ENCODE results near the gene STX18. TPM values are rescaled to one million over a fixed set of nuclear protein-coding genes. Genes with fewer than 3 reads are reported as not detected.
"Not testable (repeated sequence)": the region's sequence is repeated elsewhere in the genome, so short reads cannot be mapped to it uniquely, and the experiment has no call there.

The STX18 gene
- total RNA-seq, 1 experiment from 2014 or later, result 36.5 TPM

- POLR2A ChIA-PET, result no interaction called here
- no peak for DNase-seq
- BruUV-seq (replicated peaks), result no TSS peak
- CTCF ChIA-PET, result no interaction called here
- no peak overlapping the region for H3K27ac Mint-ChIP-seq (ENCODE audit: unreplicated experiment)
- no peaks in the 10 kb centered on the region for H3K27me3 Mint-ChIP-seq (ENCODE audit: insufficient read depth, unreplicated experiment)
- Histone ChIP-seq H3K4me3 (ENCODE audit: low read depth, low read length) (no peak overlapping the region), H3K9me3 (no peaks in the 10 kb centered on the region), H3K36me3 (ENCODE audit: control insufficient read depth, insufficient read depth, low read length) (no peaks in the 10 kb centered on the region), H3K27me3 (replicated peaks; ENCODE audit: control insufficient read depth, insufficient read depth, low read length) (no peaks in the 10 kb centered on the region), H3K4me1 (peaks cover 6% of the 10 kb centered on the region)
- H3K36me3 Mint-ChIP-seq (ENCODE audit: insufficient read depth, unreplicated experiment), result peaks cover 10% of the 10 kb centered on the region
- no peak overlapping the region for H3K4me3 Mint-ChIP-seq (ENCODE audit: unreplicated experiment)
- no peak for TF ChIP-seq CTCF (IDR thresholded peaks at IDR 0.05; ENCODE audit: insufficient read depth in 1 of 2, low read depth in 1 of 2, low read length in 1 of 2, severe bottlenecking in 1 of 2, unreplicated experiment in 1 of 2)
- H3K4me1 Mint-ChIP-seq (ENCODE audit: low read depth, unreplicated experiment), result peaks cover 16% of the 10 kb centered on the region
- H3K9me3 Mint-ChIP-seq (ENCODE audit: unreplicated experiment), result peaks cover 11% of the 10 kb centered on the region
- intact Hi-C loops (cut with micrococcal nuclease; ENCODE audit: unreplicated experiment), result no loop called here
Observed at GRCh38 chr4:4572821-4573220, 31.0 kb upstream of the STX18 start.

GRCh38 chr4:4569861-4570260, 28.0 kb upstream of the STX18 start:
- intact Hi-C loops (cut with micrococcal nuclease; ENCODE audit: unreplicated experiment); H3K4me1 ChIP-seq; H3K27ac Mint-ChIP-seq (ENCODE audit: unreplicated experiment); H3K4me3 ChIP-seq (ENCODE audit: low read depth, low read length); CTCF ChIA-PET; BruUV-seq (replicated peaks); H3K27me3 Mint-ChIP-seq (ENCODE audit: insufficient read depth, unreplicated experiment); H3K27me3 ChIP-seq (replicated peaks; ENCODE audit: control insufficient read depth, insufficient read depth, low read length); H3K9me3 ChIP-seq; H3K4me1 Mint-ChIP-seq (ENCODE audit: low read depth, unreplicated experiment); H3K36me3 Mint-ChIP-seq (ENCODE audit: insufficient read depth, unreplicated experiment); DNase-seq; H3K36me3 ChIP-seq (ENCODE audit: control insufficient read depth, insufficient read depth, low read length); H3K4me3 Mint-ChIP-seq (ENCODE audit: unreplicated experiment); POLR2A ChIA-PET: not testable (repeated sequence)
- H3K9me3 Mint-ChIP-seq (ENCODE audit: unreplicated experiment), result peaks cover 11% of the 10 kb centered on the region

- Histone ChIP-seq H3K4me3 (ENCODE audit: low read depth, low read length) (no peak overlapping the region), H3K27me3 (replicated peaks; ENCODE audit: control insufficient read depth, insufficient read depth, low read length) (no peaks in the 10 kb centered on the region), H3K9me3 (no peaks in the 10 kb centered on the region), H3K4me1 (no peaks in the 10 kb centered on the region), H3K36me3 (ENCODE audit: control insufficient read depth, insufficient read depth, low read length) (no peaks in the 10 kb centered on the region)
- intact Hi-C loops (cut with micrococcal nuclease; ENCODE audit: unreplicated experiment), result no loop called here
- TF ChIP-seq CTCF (IDR thresholded peaks at IDR 0.05; ENCODE audit: insufficient read depth in 1 of 2, low read depth in 1 of 2, low read length in 1 of 2, severe bottlenecking in 1 of 2, unreplicated experiment in 1 of 2), result no peak
- Mint-ChIP-seq H3K27ac (ENCODE audit: unreplicated experiment) (no peak overlapping the region), H3K4me1 (ENCODE audit: low read depth, unreplicated experiment) (peaks cover under 1% of the 10 kb centered on the region), H3K9me3 (ENCODE audit: unreplicated experiment) (peaks cover 11% of the 10 kb centered on the region), H3K4me3 (ENCODE audit: unreplicated experiment) (no peak overlapping the region), H3K27me3 (ENCODE audit: insufficient read depth, unreplicated experiment) (no peaks in the 10 kb centered on the region), H3K36me3 (ENCODE audit: insufficient read depth, unreplicated experiment) (no peaks in the 10 kb centered on the region)
- no peak for DNase-seq
- POLR2A ChIA-PET, result no interaction called here
- BruUV-seq (replicated peaks), result no TSS peak
- CTCF ChIA-PET, result no interaction called here
Observed at GRCh38 chr4:4568806-4569427, 27.1 kb upstream of the STX18 start.

- H3K4me3 Mint-ChIP-seq (ENCODE audit: unreplicated experiment); H3K4me1 ChIP-seq; H3K4me3 ChIP-seq (ENCODE audit: low read depth, low read length); POLR2A ChIA-PET; H3K4me1 Mint-ChIP-seq (ENCODE audit: low read depth, unreplicated experiment); H3K36me3 ChIP-seq (ENCODE audit: control insufficient read depth, insufficient read depth, low read length); CTCF ChIA-PET; H3K27me3 ChIP-seq (replicated peaks; ENCODE audit: control insufficient read depth, insufficient read depth, low read length); BruUV-seq (replicated peaks); H3K27ac Mint-ChIP-seq (ENCODE audit: unreplicated experiment); H3K27me3 Mint-ChIP-seq (ENCODE audit: insufficient read depth, unreplicated experiment); H3K9me3 ChIP-seq; H3K36me3 Mint-ChIP-seq (ENCODE audit: insufficient read depth, unreplicated experiment); intact Hi-C loops (cut with micrococcal nuclease; ENCODE audit: unreplicated experiment): not testable (repeated sequence)
- peak in 1 of 2 experiments; percentile 38 for DNase-seq
- peaks cover 11% of the 10 kb centered on the region for H3K9me3 Mint-ChIP-seq (ENCODE audit: unreplicated experiment)
Observed at GRCh38 chr4:4566359-4566758, 24.5 kb upstream of the STX18 start.
